WTC11 (cell line): ENCODE data around the gene EYA2. TPM values are rescaled to one million over a fixed set of nuclear protein-coding genes. Genes with fewer than 3 reads are reported as not detected.

Experiments
- ATAC-seq: fragments of 200-7000 bp; cut with Tn5 transposase; 2 replicates; pipeline ENCODE4 v1.10.0; 2021; ENCODE audit warnings: mild to moderate bottlenecking, moderate library complexity
- CTCF ChIA-PET: fragments of 300-600 bp; sonication (Branson Sonifier 250); formaldehyde crosslinking; loops from one replicate; lab custom pipeline; 2021; ENCODE audit warnings: antibody characterized with exemption; lab: Charles Lee
- POLR2A ChIA-PET: fragments of 350-600 bp; sonication (Branson Sonifier 250); formaldehyde crosslinking; loops from one replicate; lab custom pipeline; 2021; ENCODE audit warnings: antibody characterized with exemption; lab: Charles Lee
- DNase-seq: peaks from one replicate; pipeline ENCODE4 v3.0.0; 2021; ENCODE audit warnings: low spot score
- H3K27ac Mint-ChIP-seq: 2 replicates; pipeline ENCODE4 v1.8.0; 2021; ENCODE audit warnings: mixed read lengths
- H3K27me3 Mint-ChIP-seq: 2 replicates; pipeline ENCODE4 v1.8.0; 2021; ENCODE audit warnings: low read depth, mild to moderate bottlenecking, moderate library complexity, mixed read lengths
- H3K36me3 Mint-ChIP-seq: 2 replicates; pipeline ENCODE4 v1.8.0; 2021; ENCODE audit warnings: mixed read lengths
- H3K4me1 Mint-ChIP-seq: 2 replicates; pipeline ENCODE4 v1.8.0; 2022; ENCODE audit warnings: mixed read lengths
- H3K4me3 Mint-ChIP-seq: 2 replicates; pipeline ENCODE4 v1.8.0; 2021; ENCODE audit warnings: mild to moderate bottlenecking, moderate library complexity, mixed read lengths
- H3K9me3 Mint-ChIP-seq: 2 replicates; pipeline ENCODE4 v1.8.0; 2021; ENCODE audit warnings: mixed read lengths
- ATF1 ChIP-seq: sonication (generic); formaldehyde crosslinking; IDR thresholded peaks from 2 replicates; pipeline ENCODE4 v1.8.1; 2023; ENCODE audit warnings: mild to moderate bottlenecking, moderate library complexity, missing genetic modification reagents
- CDX4 ChIP-seq: fragments of 250-450 bp; sonication (Bioruptor Pico); IDR thresholded peaks from 2 replicates; pipeline ENCODE4 v1.9.0; 2021; ENCODE audit warnings: moderate library complexity, mild to moderate bottlenecking, inconsistent platforms, borderline replicate concordance
- FOXP1 ChIP-seq: sonication (generic); formaldehyde crosslinking; IDR thresholded peaks from 2 replicates; pipeline ENCODE4 v1.8.0; 2022; ENCODE audit warnings: missing genetic modification reagents, mild to moderate bottlenecking, moderate library complexity, borderline replicate concordance
- IRF2 ChIP-seq: sonication (generic); formaldehyde crosslinking; IDR thresholded peaks from 2 replicates; pipeline ENCODE4 v1.8.0; 2022; ENCODE audit warnings: low read depth, missing genetic modification reagents, borderline replicate concordance
- MAX ChIP-seq: sonication (generic); formaldehyde crosslinking; IDR thresholded peaks from 2 replicates; pipeline ENCODE4 v1.8.0; 2022; ENCODE audit warnings: mild to moderate bottlenecking, missing genetic modification reagents
- NFE2L1 ChIP-seq: sonication (generic); formaldehyde crosslinking; IDR thresholded peaks from 2 replicates; pipeline ENCODE4 v1.8.1; 2023; ENCODE audit warnings: missing genetic modification reagents
- NR1H2 ChIP-seq: sonication (generic); formaldehyde crosslinking; IDR thresholded peaks from 2 replicates; pipeline ENCODE4 v1.9.0; 2021; ENCODE audit warnings: mild to moderate bottlenecking, moderate library complexity, missing genetic modification reagents
- PREB ChIP-seq: sonication (generic); formaldehyde crosslinking; IDR thresholded peaks from 2 replicates; pipeline ENCODE4 v1.8.1; 2022; ENCODE audit warnings: mild to moderate bottlenecking, missing genetic modification reagents, moderate library complexity, borderline replicate concordance
- USF1 ChIP-seq: sonication (generic); formaldehyde crosslinking; IDR thresholded peaks from 2 replicates; pipeline ENCODE4 v1.8.0; 2022; ENCODE audit warnings: mild to moderate bottlenecking, missing genetic modification reagents
- ZNF121 ChIP-seq: sonication (generic); formaldehyde crosslinking; IDR thresholded peaks from 2 replicates; pipeline ENCODE4 v1.8.0; 2023; ENCODE audit warnings: missing genetic modification reagents
- ZNF138 ChIP-seq: sonication (generic); formaldehyde crosslinking; conservative IDR thresholded peaks from 2 replicates; pipeline ENCODE4 v1.8.1; 2022; ENCODE audit warnings: mild to moderate bottlenecking, moderate library complexity, missing genetic modification reagents
- ZNF281 ChIP-seq: sonication (generic); formaldehyde crosslinking; IDR thresholded peaks from 2 replicates; pipeline ENCODE4 v1.8.0; 2023; ENCODE audit warnings: mild to moderate bottlenecking, missing genetic modification reagents
- total RNA-seq: library from RNA; stranded (reverse); gene quantifications from 3 replicates; pipeline ENCODE4 v1.2.3, GENCODE V29; 2021
- TF ChIP-seq, protein P1 (sequence below): sonication (generic); formaldehyde crosslinking; IDR thresholded peaks from 2 replicates; pipeline ENCODE4 v1.8.1; 2022; ENCODE audit warnings: mild to moderate bottlenecking, moderate library complexity, missing genetic modification reagents
- TF ChIP-seq, protein P2 (sequence below): fragments of 250-450 bp; sonication (Bioruptor Pico); IDR thresholded peaks from 2 replicates; pipeline ENCODE4 v1.9.0; 2021; ENCODE audit warnings: mild to moderate bottlenecking, borderline replicate concordance
- TF ChIP-seq, protein P3 (sequence below): fragments of 250-450 bp; sonication (Bioruptor Pico); conservative IDR thresholded peaks from 2 replicates; pipeline ENCODE4 v1.9.0; 2021; ENCODE audit warnings: mild to moderate bottlenecking
- TF ChIP-seq, protein P4 (sequence below): fragments of 250-450 bp; sonication (Bioruptor Pico); IDR thresholded peaks from 2 replicates; pipeline ENCODE4 v1.9.0; 2021; ENCODE audit warnings: mild to moderate bottlenecking

EYA2 gene
- total RNA-seq, 1 experiment from 2014 or later = 1.5 TPM

- ChIA-PET CTCF (interaction anchor here (0.9 to 1.0 kb wide), 2 partner anchors 8 to 198 kb away, joined by 3 to 4 read pairs; no protein-coding TSS in a partner anchor), POLR2A (no interaction called here)
- Mint-ChIP-seq H3K4me1 (peaks cover 3% of the 10 kb centered on the region; the same call in 1 of the 2 replicates), H3K27ac (no peak overlapping the region), H3K9me3 (no peaks in the 10 kb centered on the region), H3K4me3 (no peak overlapping the region), H3K36me3 (peaks cover 47% of the 10 kb centered on the region), H3K27me3 (no peaks in the 10 kb centered on the region)
- DNase-seq (no peak), ATAC-seq (no peak)
- TF ChIP-seq MAX (CRISPR knock-in tag) (no peak), FOXP1 (CRISPR knock-in tag) (no peak), IRF2 (no peak), NR1H2 (CRISPR knock-in tag) (no peak)
- TF ChIP-seq, protein P1, sequence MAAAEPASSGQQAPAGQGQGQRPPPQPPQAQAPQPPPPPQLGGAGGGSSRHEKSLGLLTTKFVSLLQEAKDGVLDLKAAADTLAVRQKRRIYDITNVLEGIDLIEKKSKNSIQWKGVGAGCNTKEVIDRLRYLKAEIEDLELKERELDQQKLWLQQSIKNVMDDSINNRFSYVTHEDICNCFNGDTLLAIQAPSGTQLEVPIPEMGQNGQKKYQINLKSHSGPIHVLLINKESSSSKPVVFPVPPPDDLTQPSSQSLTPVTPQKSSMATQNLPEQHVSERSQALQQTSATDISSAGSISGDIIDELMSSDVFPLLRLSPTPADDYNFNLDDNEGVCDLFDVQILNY (CRISPR knock-in tag) = no peak
Measured at GRCh38 chr20:47213966-47214365, 319.3 kb downstream of the EYA2 start.

DNA sequence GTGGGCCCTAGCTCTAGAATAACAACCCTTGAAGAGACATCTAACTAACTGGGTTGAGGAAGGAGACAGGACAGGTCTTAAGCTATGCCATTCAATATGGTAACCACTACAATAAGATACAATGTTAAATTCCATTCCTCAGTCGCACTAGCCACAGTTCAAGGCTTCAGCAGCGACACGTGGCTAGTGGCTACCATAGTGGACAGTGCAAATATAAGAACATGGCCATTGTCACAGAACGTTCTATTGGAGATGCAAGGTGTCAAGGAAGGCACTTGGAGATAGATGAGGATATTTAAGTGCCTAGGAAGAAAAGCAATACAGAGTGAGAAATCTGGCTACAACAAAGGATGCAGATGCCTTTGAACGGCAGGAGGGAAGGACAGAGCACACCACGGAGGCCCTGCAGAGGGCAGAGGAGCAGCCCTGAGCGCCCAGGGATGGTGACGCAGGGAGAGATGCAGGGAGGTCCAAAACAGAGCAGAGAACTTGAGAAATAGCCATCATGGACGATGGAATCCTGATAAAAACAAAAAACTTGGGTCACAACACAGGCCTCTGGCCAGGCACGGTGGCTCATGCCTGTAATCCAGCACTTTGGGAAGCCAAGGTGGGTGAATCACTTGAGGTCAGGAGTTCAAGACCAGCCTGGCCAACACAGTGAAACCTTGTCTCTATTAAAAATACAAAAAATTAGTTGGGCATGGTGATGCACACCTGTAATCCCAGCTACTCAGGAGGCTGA, 321.2 kb downstream of the EYA2 start:
- CTCF ChIA-PET = interaction anchor here (2.6 kb wide), 1 partner anchor 10 kb away, joined by 11 read pairs; no protein-coding TSS in a partner anchor
- POLR2A ChIA-PET = no interaction called here
- no peaks in the 10 kb centered on the region for H3K27me3 Mint-ChIP-seq

More for the DNA sequence above, 321.2 kb downstream of the EYA2 start:
- TF ChIP-seq FOXP1 (CRISPR knock-in tag) (no peak), ATF1 (CRISPR knock-in tag) (no peak), ZNF121 (CRISPR knock-in tag) (no peak), NFE2L1 (CRISPR knock-in tag) (no peak), ZNF281 (CRISPR knock-in tag) (no peak), PREB (no peak), ZNF138 (CRISPR knock-in tag) (no peak), CDX4 (no peak), USF1 (CRISPR knock-in tag) (no peak)
- TF ChIP-seq, protein P2, sequence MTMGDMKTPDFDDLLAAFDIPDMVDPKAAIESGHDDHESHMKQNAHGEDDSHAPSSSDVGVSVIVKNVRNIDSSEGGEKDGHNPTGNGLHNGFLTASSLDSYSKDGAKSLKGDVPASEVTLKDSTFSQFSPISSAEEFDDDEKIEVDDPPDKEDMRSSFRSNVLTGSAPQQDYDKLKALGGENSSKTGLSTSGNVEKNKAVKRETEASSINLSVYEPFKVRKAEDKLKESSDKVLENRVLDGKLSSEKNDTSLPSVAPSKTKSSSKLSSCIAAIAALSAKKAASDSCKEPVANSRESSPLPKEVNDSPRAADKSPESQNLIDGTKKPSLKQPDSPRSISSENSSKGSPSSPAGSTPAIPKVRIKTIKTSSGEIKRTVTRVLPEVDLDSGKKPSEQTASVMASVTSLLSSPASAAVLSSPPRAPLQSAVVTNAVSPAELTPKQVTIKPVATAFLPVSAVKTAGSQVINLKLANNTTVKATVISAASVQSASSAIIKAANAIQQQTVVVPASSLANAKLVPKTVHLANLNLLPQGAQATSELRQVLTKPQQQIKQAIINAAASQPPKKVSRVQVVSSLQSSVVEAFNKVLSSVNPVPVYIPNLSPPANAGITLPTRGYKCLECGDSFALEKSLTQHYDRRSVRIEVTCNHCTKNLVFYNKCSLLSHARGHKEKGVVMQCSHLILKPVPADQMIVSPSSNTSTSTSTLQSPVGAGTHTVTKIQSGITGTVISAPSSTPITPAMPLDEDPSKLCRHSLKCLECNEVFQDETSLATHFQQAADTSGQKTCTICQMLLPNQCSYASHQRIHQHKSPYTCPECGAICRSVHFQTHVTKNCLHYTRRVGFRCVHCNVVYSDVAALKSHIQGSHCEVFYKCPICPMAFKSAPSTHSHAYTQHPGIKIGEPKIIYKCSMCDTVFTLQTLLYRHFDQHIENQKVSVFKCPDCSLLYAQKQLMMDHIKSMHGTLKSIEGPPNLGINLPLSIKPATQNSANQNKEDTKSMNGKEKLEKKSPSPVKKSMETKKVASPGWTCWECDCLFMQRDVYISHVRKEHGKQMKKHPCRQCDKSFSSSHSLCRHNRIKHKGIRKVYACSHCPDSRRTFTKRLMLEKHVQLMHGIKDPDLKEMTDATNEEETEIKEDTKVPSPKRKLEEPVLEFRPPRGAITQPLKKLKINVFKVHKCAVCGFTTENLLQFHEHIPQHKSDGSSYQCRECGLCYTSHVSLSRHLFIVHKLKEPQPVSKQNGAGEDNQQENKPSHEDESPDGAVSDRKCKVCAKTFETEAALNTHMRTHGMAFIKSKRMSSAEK (CRISPR knock-in tag) = no peak
- TF ChIP-seq, protein P3, sequence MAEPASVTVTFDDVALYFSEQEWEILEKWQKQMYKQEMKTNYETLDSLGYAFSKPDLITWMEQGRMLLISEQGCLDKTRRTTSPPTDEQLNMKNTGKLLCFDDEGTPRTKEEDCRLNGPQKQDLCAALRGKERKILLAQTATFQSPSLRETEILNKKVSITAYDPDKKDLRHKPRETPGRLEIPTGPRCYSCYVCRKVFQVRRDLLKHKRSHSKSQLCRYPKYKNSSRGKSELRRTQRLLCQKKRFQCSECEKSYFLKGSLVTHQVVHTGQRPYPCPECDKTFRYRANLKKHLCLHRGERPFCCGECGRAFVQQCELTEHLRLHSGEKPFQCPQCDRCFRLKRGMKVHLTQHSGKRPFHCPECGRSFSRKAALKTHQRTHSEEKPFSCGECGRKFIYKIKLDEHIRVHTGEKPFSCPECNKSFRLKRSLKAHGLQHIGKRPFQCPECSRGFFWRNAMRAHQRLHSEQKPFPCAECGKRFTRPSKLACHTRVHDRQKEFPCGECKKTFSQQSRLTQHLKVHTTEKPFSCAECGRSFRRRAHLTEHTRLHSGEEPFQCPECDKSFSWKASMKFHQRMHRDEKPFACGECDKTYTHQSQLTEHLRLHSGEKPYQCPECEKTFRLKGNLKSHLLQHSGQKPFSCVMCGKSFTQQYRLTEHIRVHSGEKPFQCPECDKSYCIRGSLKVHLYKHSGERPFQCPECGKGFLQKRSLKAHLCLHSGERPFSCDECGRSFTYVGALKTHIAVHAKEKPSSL (CRISPR knock-in tag) = no peak
- TF ChIP-seq, protein P4, sequence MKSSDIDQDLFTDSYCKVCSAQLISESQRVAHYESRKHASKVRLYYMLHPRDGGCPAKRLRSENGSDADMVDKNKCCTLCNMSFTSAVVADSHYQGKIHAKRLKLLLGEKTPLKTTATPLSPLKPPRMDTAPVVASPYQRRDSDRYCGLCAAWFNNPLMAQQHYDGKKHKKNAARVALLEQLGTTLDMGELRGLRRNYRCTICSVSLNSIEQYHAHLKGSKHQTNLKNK (CRISPR knock-in tag) = no peak
- H3K4me3 Mint-ChIP-seq = no peak overlapping the region
- peak overlapping the region; percentile 36; the same call in 1 of the 2 replicates for H3K27ac Mint-ChIP-seq
- ATAC-seq (no peak; the same call in 1 of the 2 replicates), DNase-seq (no peak)
- peaks cover 3% of the 10 kb centered on the region; the same call in 1 of the 2 replicates for H3K4me1 Mint-ChIP-seq
- no peaks in the 10 kb centered on the region for H3K9me3 Mint-ChIP-seq
- H3K36me3 Mint-ChIP-seq = peaks cover 52% of the 10 kb centered on the region
